Hair follicle dermal papilla cell (primary cell): ENCODE results near the gene GFM2. TPM values are rescaled to one million over a fixed set of nuclear protein-coding genes. Genes with fewer than 3 reads are reported as not detected.

Source experiments
- small RNA-seq: library from RNA; depleted of rRNA; stranded (forward); fragments of <200 nt; gene quantifications from one replicate; pipeline ENCODE3, GENCODE V24; 2012
- total RNA-seq: library from RNA; depleted of rRNA; stranded (reverse); fragments of >200 nt; gene quantifications from 2 replicates; pipeline ENCODE4 v1.2.3, GENCODE V29; 2012

GFM2 gene
- 32.3 and 37.3 TPM in 2 replicates for total RNA-seq

GRCh38 chr5:74766849-74767578 is at the start of gene GFM2, which contains the start of gene NSA2:
Gene GFM2, minus strand, starts transcription at chr5:74767117. Its CDS starts 3,375 bp downstream, at chr5:74763742.
Gene NSA2, plus strand, starts transcription at chr5:74767249. Its CDS starts 112 bp downstream, at chr5:74767361.

GRCh38 chr5:74684900-74685851 is 81.7 kb downstream of the GFM2 start, which contains the start of gene HEXB:
Gene HEXB, plus strand, starts transcription at chr5:74685233. Its CDS starts 28 bp downstream, at chr5:74685261.

Small RNA genes within 50 kb of the gene (small RNA-seq; reads per million reads assigned to genes)
- gene RNU6-658P, result not detected

Other genes starting within 250 kb of the GFM2 start
- 48.9 and 119 TPM in 2 replicates for gene ENC1, start 126.4 kb downstream of the GFM2 start, total RNA-seq
- gene HEXB, start 81.9 kb downstream of the GFM2 start, total RNA-seq, result 129 and 141 TPM in 2 replicates
- 62.0 and 83.5 TPM in 2 replicates for gene NSA2, start 132 bp upstream of the GFM2 start, total RNA-seq
- 4.7 and 5.3 TPM in 2 replicates for gene FAM169A, start 99.3 kb upstream of the GFM2 start, total RNA-seq